Spleen (tissue), 7 donors: ENCODE results near the gene FADS1.

Experiments
- POLR2A ChIP-seq, 3 donors: fragments of 450-650 bp; IDR thresholded peaks; one replicate each; pipeline ENCODE4 v1.5.1; 2017; ENCODE audit warnings: antibody characterized with exemption in 3 of 3, mild to moderate bottlenecking in 1 of 3
- POLR2AphosphoS5 ChIP-seq, 3 donors: sonication (generic); formaldehyde crosslinking; IDR thresholded peaks; one replicate each; pipeline ENCODE4 v1.5.1; 2017; ENCODE audit warnings: antibody characterized with exemption in 3 of 3
- TF ChIP-seq, protein P1 (sequence below), 11 experiments: fragments of 200-600 bp in 7 of 11; fragments of 450-650 bp in 4 of 11; sonication (generic) in 4 of 11; IDR thresholded peaks in 8 of 11; conservative IDR thresholded peaks in 3 of 11; 1 replicate in 7 of 11; 2 replicates in 4 of 11; pipeline versions ENCODE4 v1.4.0 to v1.8.0; 2016 to 2021; ENCODE audit warnings: antibody characterized with exemption in 11 of 11, inconsistent platforms in 4 of 11, mild to moderate bottlenecking in 1 of 11
- donor health status: DM: no; HTN: no; CAD: no; lungs with moderate emphysema.
- donor health status: DM: no; HTN: no; CAD: no.
- donor health status: DM: no; HTN: no; CAD: no.

DNA sequence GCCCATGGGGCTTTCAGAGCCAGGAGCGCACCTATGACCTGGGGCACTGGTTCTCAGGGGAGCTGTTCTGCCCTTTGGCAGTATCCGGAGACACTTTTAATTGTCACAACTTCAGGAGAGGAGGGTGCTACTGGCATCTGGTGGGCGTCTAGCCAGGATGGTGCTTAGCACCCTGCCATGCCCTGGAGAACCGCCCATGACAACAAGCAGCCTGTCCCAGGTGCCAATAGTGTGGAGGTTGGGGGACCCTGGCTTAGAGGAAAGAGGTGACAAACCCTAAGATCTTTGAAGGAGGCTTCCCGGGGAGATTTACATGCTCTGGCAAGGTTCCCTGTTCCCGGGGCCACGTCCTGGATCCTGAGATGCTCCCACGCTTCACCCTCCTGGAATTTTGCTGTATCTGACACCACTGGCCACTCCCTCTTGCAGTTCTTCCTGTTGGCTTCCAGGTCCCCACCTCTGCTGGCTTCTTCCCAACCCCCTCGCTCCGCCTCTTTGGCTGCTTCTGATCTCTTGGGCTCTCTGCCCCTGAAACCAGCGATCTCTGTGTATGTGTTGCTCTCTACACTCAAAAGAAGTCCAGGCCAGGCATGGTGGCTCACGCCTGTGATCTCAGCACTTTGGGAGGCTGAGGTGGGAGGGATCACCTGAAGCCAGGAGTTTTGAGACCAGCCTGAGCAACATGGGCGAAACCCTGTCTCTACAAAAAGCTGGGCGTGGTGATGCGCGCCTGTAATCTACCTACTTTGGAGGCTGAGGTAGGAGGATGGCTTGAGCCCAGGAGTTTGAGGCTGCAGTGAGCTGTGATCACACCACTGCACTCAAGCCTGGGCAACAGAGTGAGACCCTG lies 43.5 kb upstream of the FADS1 start:
- TF ChIP-seq POLR2A (IDR thresholded peaks at IDR 0.05) = no peak
- TF ChIP-seq, protein P1, sequence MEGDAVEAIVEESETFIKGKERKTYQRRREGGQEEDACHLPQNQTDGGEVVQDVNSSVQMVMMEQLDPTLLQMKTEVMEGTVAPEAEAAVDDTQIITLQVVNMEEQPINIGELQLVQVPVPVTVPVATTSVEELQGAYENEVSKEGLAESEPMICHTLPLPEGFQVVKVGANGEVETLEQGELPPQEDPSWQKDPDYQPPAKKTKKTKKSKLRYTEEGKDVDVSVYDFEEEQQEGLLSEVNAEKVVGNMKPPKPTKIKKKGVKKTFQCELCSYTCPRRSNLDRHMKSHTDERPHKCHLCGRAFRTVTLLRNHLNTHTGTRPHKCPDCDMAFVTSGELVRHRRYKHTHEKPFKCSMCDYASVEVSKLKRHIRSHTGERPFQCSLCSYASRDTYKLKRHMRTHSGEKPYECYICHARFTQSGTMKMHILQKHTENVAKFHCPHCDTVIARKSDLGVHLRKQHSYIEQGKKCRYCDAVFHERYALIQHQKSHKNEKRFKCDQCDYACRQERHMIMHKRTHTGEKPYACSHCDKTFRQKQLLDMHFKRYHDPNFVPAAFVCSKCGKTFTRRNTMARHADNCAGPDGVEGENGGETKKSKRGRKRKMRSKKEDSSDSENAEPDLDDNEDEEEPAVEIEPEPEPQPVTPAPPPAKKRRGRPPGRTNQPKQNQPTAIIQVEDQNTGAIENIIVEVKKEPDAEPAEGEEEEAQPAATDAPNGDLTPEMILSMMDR (IDR thresholded peaks at IDR 0.05 in 8 of 11, conservative IDR thresholded peaks at IDR 0.05 in 3 of 11) = no peak
- TF ChIP-seq POLR2AphosphoS5 (IDR thresholded peaks at IDR 0.05) = no peak
